ENCODE data around the gene HRCT1.
A peak's percentile ranks its signal among the peaks of the same experiment; 100 is the strongest.

Gene HRCT1

GRCh38 chr9:35905912-35906679 is at the start of gene HRCT1:
HRCT1 (plus strand) TSS chr9:35906202; CDS start chr9:35906288, 86 bp downstream.
- peak; percentile 97 for DNase-seq (ENCODE audit: low read depth, low spot score)
- TF ChIP-seq CTCF (IDR thresholded peaks at IDR 0.05; ENCODE audit: low read depth, low read length) = no peak
- no peak within 1 kb of the TSS for H3K4me3 ChIP-seq (ENCODE audit: low read depth, low read length)
- in situ Hi-C loops (cut with HindIII; ENCODE audit: low sequenced_read_pairs) = no loop called here

- H3K4me3 ChIP-seq (ENCODE audit: low read depth, low read length) = no peak overlapping the region
- TF ChIP-seq CTCF (IDR thresholded peaks at IDR 0.05; ENCODE audit: low read depth, low read length) = no peak
- no peak for DNase-seq (ENCODE audit: low read depth, low spot score)
- in situ Hi-C loops (cut with HindIII; ENCODE audit: low sequenced_read_pairs) = no loop called here
Measured at GRCh38 chr9:35856206-35856605, 49.8 kb upstream of the HRCT1 start.

- H3K4me3 ChIP-seq (ENCODE audit: low read depth, low read length) = no peak overlapping the region
- DNase-seq (ENCODE audit: low read depth, low spot score) = no peak
- no peak for TF ChIP-seq CTCF (IDR thresholded peaks at IDR 0.05; ENCODE audit: low read depth, low read length)
- in situ Hi-C loops (cut with HindIII; ENCODE audit: low sequenced_read_pairs) = no loop called here
Measured at GRCh38 chr9:35856882-35857281, 49.1 kb upstream of the HRCT1 start.

GRCh38 chr9:35858458-35858857 is 47.5 kb upstream of the HRCT1 start:
- DNase-seq (ENCODE audit: low read depth, low spot score) = no peak
- in situ Hi-C loops (cut with HindIII; ENCODE audit: low sequenced_read_pairs) = no loop called here
- no peak overlapping the region for H3K4me3 ChIP-seq (ENCODE audit: low read depth, low read length)
- TF ChIP-seq CTCF (IDR thresholded peaks at IDR 0.05; ENCODE audit: low read depth, low read length) = no peak

- in situ Hi-C loops (cut with HindIII; ENCODE audit: low sequenced_read_pairs) = no loop called here
- H3K4me3 ChIP-seq (ENCODE audit: low read depth, low read length) = no peak overlapping the region
- no peak for TF ChIP-seq CTCF (IDR thresholded peaks at IDR 0.05; ENCODE audit: low read depth, low read length)
- no peak for DNase-seq (ENCODE audit: low read depth, low spot score)
Measured at GRCh38 chr9:35859310-35859989, 46.6 kb upstream of the HRCT1 start.

GRCh38 chr9:35859990-35860339 is 46.0 kb upstream of the HRCT1 start:
- TF ChIP-seq CTCF (IDR thresholded peaks at IDR 0.05; ENCODE audit: low read depth, low read length) = no peak
- DNase-seq (ENCODE audit: low read depth, low spot score) = no peak
- H3K4me3 ChIP-seq (ENCODE audit: low read depth, low read length) = no peak overlapping the region
- in situ Hi-C loops (cut with HindIII; ENCODE audit: low sequenced_read_pairs) = no loop called here
